Measurements from ENCODE around the gene VTCN1.

DNA sequence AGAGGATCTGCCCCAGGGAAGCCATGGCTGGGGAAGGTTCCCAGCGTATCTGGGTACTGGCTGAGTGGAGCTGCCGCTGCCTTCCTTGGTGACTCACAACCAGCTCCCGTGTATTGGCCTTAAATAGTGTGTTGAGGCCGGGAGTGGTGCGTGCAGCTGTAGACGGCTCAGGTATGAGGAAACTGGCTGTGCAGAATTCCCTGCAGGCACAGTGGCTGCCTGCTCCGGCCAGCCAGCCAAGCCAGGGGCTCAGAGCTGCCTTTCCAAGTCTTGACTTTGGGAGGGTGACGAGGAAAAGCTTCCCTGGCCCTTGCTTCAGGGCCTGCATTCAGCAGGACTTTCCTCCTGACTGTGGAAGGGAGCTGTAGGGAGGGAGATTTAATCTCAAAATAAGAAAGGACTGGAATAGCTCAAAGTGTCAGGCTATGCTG is at the start of gene VTCN1:
- TF ChIP-seq, protein P1, sequence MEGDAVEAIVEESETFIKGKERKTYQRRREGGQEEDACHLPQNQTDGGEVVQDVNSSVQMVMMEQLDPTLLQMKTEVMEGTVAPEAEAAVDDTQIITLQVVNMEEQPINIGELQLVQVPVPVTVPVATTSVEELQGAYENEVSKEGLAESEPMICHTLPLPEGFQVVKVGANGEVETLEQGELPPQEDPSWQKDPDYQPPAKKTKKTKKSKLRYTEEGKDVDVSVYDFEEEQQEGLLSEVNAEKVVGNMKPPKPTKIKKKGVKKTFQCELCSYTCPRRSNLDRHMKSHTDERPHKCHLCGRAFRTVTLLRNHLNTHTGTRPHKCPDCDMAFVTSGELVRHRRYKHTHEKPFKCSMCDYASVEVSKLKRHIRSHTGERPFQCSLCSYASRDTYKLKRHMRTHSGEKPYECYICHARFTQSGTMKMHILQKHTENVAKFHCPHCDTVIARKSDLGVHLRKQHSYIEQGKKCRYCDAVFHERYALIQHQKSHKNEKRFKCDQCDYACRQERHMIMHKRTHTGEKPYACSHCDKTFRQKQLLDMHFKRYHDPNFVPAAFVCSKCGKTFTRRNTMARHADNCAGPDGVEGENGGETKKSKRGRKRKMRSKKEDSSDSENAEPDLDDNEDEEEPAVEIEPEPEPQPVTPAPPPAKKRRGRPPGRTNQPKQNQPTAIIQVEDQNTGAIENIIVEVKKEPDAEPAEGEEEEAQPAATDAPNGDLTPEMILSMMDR (IDR thresholded peaks at IDR 0.05; ENCODE audit: low read depth, low read length, poor library complexity, severe bottlenecking), result no peak
- TF ChIP-seq EZH2phosphoT487 (IDR thresholded peaks at IDR 0.05; ENCODE audit: borderline replicate concordance, low read length), result no peak

All from DOHH2 (cell line).